Vagina (tissue), 2 donors: ENCODE data around the gene PTPRN2. TPM values are rescaled to one million over a fixed set of nuclear protein-coding genes. Genes with fewer than 3 reads are reported as not detected.

ENCODE experiments used
- DNase-seq, 2 donors: peaks; one replicate each; pipeline ENCODE4 v3.0.0-alpha.2; 2017; ENCODE audit errors: extremely low spot score in 2 of 2
- H3K27ac ChIP-seq: fragments of 200-600 bp; sonication (generic); one replicate; pipeline ENCODE4 v1.5.1; 2019
- H3K27me3 ChIP-seq: fragments of 200-600 bp; sonication (generic); one replicate; pipeline ENCODE4 v1.5.1; 2019
- H3K36me3 ChIP-seq, 2 donors: fragments of 200-600 bp; sonication (generic); one replicate each; pipeline ENCODE4 v1.5.1; 2017 to 2019
- H3K4me1 ChIP-seq: fragments of 200-600 bp; sonication (generic); one replicate; pipeline ENCODE4 v1.5.1; 2019
- H3K4me3 ChIP-seq, 2 donors: fragments of 200-600 bp; sonication (generic); 1 replicate in 1 of 2; 2 replicates in 1 of 2; pipeline ENCODE4 v1.5.1; 2016 to 2019
- H3K9me3 ChIP-seq: fragments of 200-600 bp; sonication (generic); one replicate; pipeline ENCODE4 v1.5.1; 2019
- POLR2A ChIP-seq, 2 donors: fragments of 450-650 bp; IDR thresholded peaks; one replicate each; pipeline ENCODE4 v1.6.1; 2017; ENCODE audit warnings: antibody characterized with exemption in 2 of 2, mild to moderate bottlenecking in 2 of 2, moderate library complexity in 2 of 2
- POLR2AphosphoS5 ChIP-seq, 2 donors: sonication (generic); formaldehyde crosslinking; IDR thresholded peaks; one replicate each; pipeline ENCODE4 v1.9.0; 2017; ENCODE audit warnings: antibody characterized with exemption in 2 of 2, mild to moderate bottlenecking in 2 of 2, low read depth in 1 of 2; ENCODE audit not compliant: insufficient read depth in 1 of 2
- intact Hi-C: fragments of 100-400 bp; cut with DNase I; formaldehyde crosslinking; loops from one replicate; pipeline ENCODE4 v1.15.1; 2023
- total RNA-seq: library from RNA; depleted of rRNA; stranded (reverse); fragments of >200 nt; gene quantifications from one replicate; pipeline ENCODE4 v1.2.3, GENCODE V29; 2016
- TF ChIP-seq, protein P1 (sequence below), 3 experiments: fragments of 450-650 bp in 2 of 3; fragments of 200-600 bp in 1 of 3; sonication (generic) in 1 of 3; IDR thresholded peaks; one replicate each; pipeline ENCODE4 v1.5.1; 2017 to 2019; ENCODE audit warnings: antibody characterized with exemption in 3 of 3, mild to moderate bottlenecking in 2 of 3, moderate library complexity in 2 of 3

The PTPRN2 gene
- total RNA-seq, 1 donor from 2014 or later = 7.4 TPM

- no peak for TF ChIP-seq POLR2AphosphoS5 (IDR thresholded peaks at IDR 0.05; ENCODE audit: insufficient read depth in 1 of 2, low read depth in 1 of 2)
- TF ChIP-seq, protein P1, sequence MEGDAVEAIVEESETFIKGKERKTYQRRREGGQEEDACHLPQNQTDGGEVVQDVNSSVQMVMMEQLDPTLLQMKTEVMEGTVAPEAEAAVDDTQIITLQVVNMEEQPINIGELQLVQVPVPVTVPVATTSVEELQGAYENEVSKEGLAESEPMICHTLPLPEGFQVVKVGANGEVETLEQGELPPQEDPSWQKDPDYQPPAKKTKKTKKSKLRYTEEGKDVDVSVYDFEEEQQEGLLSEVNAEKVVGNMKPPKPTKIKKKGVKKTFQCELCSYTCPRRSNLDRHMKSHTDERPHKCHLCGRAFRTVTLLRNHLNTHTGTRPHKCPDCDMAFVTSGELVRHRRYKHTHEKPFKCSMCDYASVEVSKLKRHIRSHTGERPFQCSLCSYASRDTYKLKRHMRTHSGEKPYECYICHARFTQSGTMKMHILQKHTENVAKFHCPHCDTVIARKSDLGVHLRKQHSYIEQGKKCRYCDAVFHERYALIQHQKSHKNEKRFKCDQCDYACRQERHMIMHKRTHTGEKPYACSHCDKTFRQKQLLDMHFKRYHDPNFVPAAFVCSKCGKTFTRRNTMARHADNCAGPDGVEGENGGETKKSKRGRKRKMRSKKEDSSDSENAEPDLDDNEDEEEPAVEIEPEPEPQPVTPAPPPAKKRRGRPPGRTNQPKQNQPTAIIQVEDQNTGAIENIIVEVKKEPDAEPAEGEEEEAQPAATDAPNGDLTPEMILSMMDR (IDR thresholded peaks at IDR 0.05) = no peak
- TF ChIP-seq POLR2A (IDR thresholded peaks at IDR 0.05) = no peak
- DNase-seq = no peak
- intact Hi-C loops = no loop called here
- no peaks in the 10 kb centered on the region for H3K27me3 ChIP-seq
- H3K27ac ChIP-seq = no peak overlapping the region
- no peaks in the 10 kb centered on the region for H3K9me3 ChIP-seq
- no peak overlapping the region for H3K4me3 ChIP-seq
- H3K4me1 ChIP-seq = no peaks in the 10 kb centered on the region
- no peaks in the 10 kb centered on the region for H3K36me3 ChIP-seq
Observed at GRCh38 chr7:158447506-158448171, 140.0 kb downstream of the PTPRN2 start.

DNA sequence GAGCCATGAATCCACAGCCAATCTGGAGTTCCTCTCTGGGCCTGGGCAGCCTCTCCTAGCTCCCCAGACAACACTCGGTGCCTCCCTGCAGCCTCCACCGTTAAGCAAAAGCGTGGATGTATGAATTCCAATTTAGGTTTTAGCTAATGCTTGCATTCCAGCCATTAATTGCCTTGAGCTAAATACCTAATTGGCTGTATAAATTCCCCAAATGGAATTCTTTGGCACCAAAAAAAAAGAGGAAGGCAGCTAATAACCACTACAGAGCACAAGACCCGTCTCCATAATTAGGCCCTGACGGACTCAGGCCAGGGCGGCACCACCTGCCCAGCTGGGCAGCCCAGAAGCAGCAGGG, 140.5 kb downstream of the PTPRN2 start:
- H3K4me3 ChIP-seq = no peak overlapping the region
- no peaks in the 10 kb centered on the region for H3K9me3 ChIP-seq
- no peaks in the 10 kb centered on the region for H3K4me1 ChIP-seq
- TF ChIP-seq POLR2A (IDR thresholded peaks at IDR 0.05) = no peak
- TF ChIP-seq POLR2AphosphoS5 (IDR thresholded peaks at IDR 0.05; ENCODE audit: insufficient read depth in 1 of 2, low read depth in 1 of 2) = no peak
- TF ChIP-seq, protein P1 (IDR thresholded peaks at IDR 0.05) = no peak
- no peaks in the 10 kb centered on the region for H3K36me3 ChIP-seq
- H3K27ac ChIP-seq = no peak overlapping the region
- no peaks in the 10 kb centered on the region for H3K27me3 ChIP-seq
- DNase-seq = no peak
- intact Hi-C loops = no loop called here

DNA sequence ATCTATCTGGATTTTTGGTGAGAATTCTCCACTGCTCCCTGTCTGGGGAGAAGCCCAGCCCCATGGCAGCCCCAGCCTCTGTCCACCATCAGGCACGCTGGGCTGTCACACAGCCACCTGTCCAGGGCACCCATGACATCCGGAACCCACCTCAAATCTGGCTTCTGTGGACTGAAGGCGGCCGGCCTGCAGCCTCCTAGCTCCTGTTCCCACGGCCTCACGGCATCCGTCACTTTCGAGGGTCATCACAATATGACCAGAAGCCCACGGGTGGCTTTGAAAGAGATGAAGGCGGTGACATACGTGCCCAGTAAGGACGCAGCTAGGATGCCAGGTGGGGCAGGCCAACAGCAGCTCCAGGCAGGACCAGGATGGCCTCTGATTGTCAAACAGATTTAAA, 140.9 kb downstream of the PTPRN2 start:
- Histone ChIP-seq H3K36me3 (no peaks in the 10 kb centered on the region), H3K4me1 (no peaks in the 10 kb centered on the region), H3K27me3 (no peaks in the 10 kb centered on the region), H3K9me3 (no peaks in the 10 kb centered on the region), H3K4me3 (no peak overlapping the region), H3K27ac (no peak overlapping the region)
- TF ChIP-seq POLR2AphosphoS5 (IDR thresholded peaks at IDR 0.05; ENCODE audit: insufficient read depth in 1 of 2, low read depth in 1 of 2) (no peak), POLR2A (IDR thresholded peaks at IDR 0.05) (no peak)
- TF ChIP-seq, protein P1 (IDR thresholded peaks at IDR 0.05) = no peak
- no peak for DNase-seq
- intact Hi-C loops = no loop called here

GRCh38 chr7:158446281-158446680, 141.3 kb downstream of the PTPRN2 start:
- H3K36me3 ChIP-seq = no peaks in the 10 kb centered on the region
- intact Hi-C loops = no loop called here

More at GRCh38 chr7:158446281-158446680, 141.3 kb downstream of the PTPRN2 start:
- DNase-seq = no peak
- Histone ChIP-seq H3K9me3 (no peaks in the 10 kb centered on the region), H3K4me3 (no peak overlapping the region), H3K27me3 (no peaks in the 10 kb centered on the region), H3K4me1 (no peaks in the 10 kb centered on the region), H3K27ac (no peak overlapping the region)
- TF ChIP-seq, protein P1 (IDR thresholded peaks at IDR 0.05) = no peak
- TF ChIP-seq POLR2AphosphoS5 (IDR thresholded peaks at IDR 0.05; ENCODE audit: insufficient read depth in 1 of 2, low read depth in 1 of 2) (no peak), POLR2A (IDR thresholded peaks at IDR 0.05) (no peak)
